HepG2 (cell line): ENCODE measurements around the gene USP40. TPM values are rescaled to one million over a fixed set of nuclear protein-coding genes. Genes with fewer than 3 reads are reported as not detected.

Source experiments
- ATAC-seq: fragments of 200-7000 bp; cut with Tn5 transposase; 3 replicates; pipeline ENCODE4 v1.9.1; 2020; ENCODE audit warnings: mild to moderate bottlenecking, moderate library complexity
- BruUV-seq: library from RNA; stranded (reverse); fragments of 400-500 nt; replicated peaks from 2 replicates; lab custom pipeline; 2021; lab: Mats Ljungman, UMichigan
- CTCF ChIA-PET: fragments of 300-600 bp; formaldehyde crosslinking; extraction: SDS; loops from one replicate; lab custom pipeline; 2021; ENCODE audit warnings: low total read pairs, inconsistent platforms, low intra/inter-chr PET ratio; lab: Yijun Ruan, JAX
- POLR2A ChIA-PET: fragments of 350-600 bp; sonication (Branson Sonifier 250); formaldehyde crosslinking; loops from one replicate; lab custom pipeline; 2020; ENCODE audit warnings: antibody characterized with exemption, inconsistent platforms; lab: Yijun Ruan, JAX
- DNase-seq: peaks from one replicate; pipeline ENCODE4 v3.0.0-alpha.2; 2015; ENCODE audit warnings: low spot score
- FAIRE-seq: peaks from 3 replicates; lab custom pipeline; 2011; peaks lifted over from hg19 to GRCh38; lab: Jason Lieb, UNC
- H2AFZ ChIP-seq: one replicate; pipeline ENCODE4 v1.6.1; 2011; ENCODE audit warnings: low read length, inconsistent platforms
- H3K27ac ChIP-seq: fragments of 300-600 bp; 3 replicates; pipeline ENCODE4 v1.8.0; 2011; ENCODE audit warnings: mixed run types, mild to moderate bottlenecking, mixed read lengths, low read length, inconsistent platforms; ENCODE audit not compliant: insufficient read depth; ENCODE audit errors: extremely low read length
- H3K27me3 ChIP-seq, 2 experiments: fragments of 200-600 bp in 1 of 2; 2 replicates in 1 of 2; 3 replicates in 1 of 2; pipeline versions ENCODE4 v1.6.0 to v1.8.0; 2011; ENCODE audit warnings: low read length in 2 of 2, mild to moderate bottlenecking in 2 of 2, moderate library complexity in 2 of 2, inconsistent platforms in 1 of 2; ENCODE audit not compliant: insufficient read depth in 2 of 2, control insufficient read depth in 1 of 2
- H3K36me3 ChIP-seq, 2 experiments: fragments of 200-600 bp in 1 of 2; replicated peaks in 1 of 2; 2 replicates in 1 of 2; 3 replicates in 1 of 2; pipeline versions ENCODE4 v1.5.1 to v1.8.0; 2011; ENCODE audit warnings: low read length in 2 of 2, inconsistent platforms in 1 of 2; ENCODE audit not compliant: insufficient read depth in 2 of 2, control insufficient read depth in 1 of 2
- H3K4me1 ChIP-seq: 2 replicates; pipeline ENCODE4 v1.5.1; 2012; ENCODE audit warnings: low read length, inconsistent platforms; ENCODE audit not compliant: insufficient read depth
- H3K4me2 ChIP-seq: 2 replicates; pipeline ENCODE4 v1.6.0; 2011; ENCODE audit warnings: low read depth, low read length, inconsistent platforms
- H3K4me3 ChIP-seq, 3 experiments: fragments of 200-600 bp in 1 of 3; sonication (generic), shearing (Covaris generic) in 1 of 3; replicated peaks in 1 of 3; 2 replicates each; pipeline ENCODE4 v1.5.1; 2011 to 2016; ENCODE audit warnings: low read length in 3 of 3, inconsistent platforms in 2 of 3, low read depth in 2 of 3, mild to moderate bottlenecking in 2 of 3, control low read depth in 1 of 3, mixed read lengths in 1 of 3; ENCODE audit not compliant: insufficient read depth in 1 of 3
- H3K79me2 ChIP-seq: one replicate; pipeline ENCODE4 v1.6.1; 2011; ENCODE audit warnings: low read length, inconsistent platforms; ENCODE audit not compliant: insufficient read depth
- H3K9ac ChIP-seq: 2 replicates; pipeline ENCODE4 v1.6.0; 2011; ENCODE audit warnings: mild to moderate bottlenecking, low read depth, low read length, inconsistent platforms; ENCODE audit not compliant: insufficient read depth
- H3K9me3 ChIP-seq: 2 replicates; pipeline ENCODE4 v1.5.1; 2012; ENCODE audit warnings: mild to moderate bottlenecking, low read length
- H4K20me1 ChIP-seq: 2 replicates; pipeline ENCODE4 v1.6.0; 2011; ENCODE audit warnings: inconsistent platforms, mild to moderate bottlenecking, low read length, moderate library complexity; ENCODE audit not compliant: insufficient read depth
- ELK4 ChIP-seq: sonication (generic); formaldehyde crosslinking; IDR thresholded peaks from 2 replicates; pipeline ENCODE4 v1.9.0; 2021; ENCODE audit warnings: missing genetic modification reagents, borderline replicate concordance
- GABPB1 ChIP-seq: IDR thresholded peaks from 2 replicates; pipeline ENCODE4 v1.6.1; 2016; ENCODE audit warnings: mild to moderate bottlenecking, missing genetic modification reagents, moderate library complexity, missing compliant biosample characterization
- HNRNPH1 ChIP-seq: fragments of 200-400 bp; formaldehyde crosslinking; optimal IDR thresholded peaks from 2 replicates; pipeline ENCODE3; 2017; ENCODE audit warnings: mild to moderate bottlenecking, low read depth, low read length
- HNRNPLL ChIP-seq: fragments of 200-400 bp; formaldehyde crosslinking; IDR thresholded peaks from 2 replicates; pipeline ENCODE4 v1.6.1; 2017; ENCODE audit warnings: mild to moderate bottlenecking, low read depth, low read length; ENCODE audit not compliant: poor library complexity, severe bottlenecking
- MYC ChIP-seq: sonication (generic); formaldehyde crosslinking; IDR thresholded peaks from 2 replicates; pipeline ENCODE4 v1.9.0; 2021; ENCODE audit warnings: missing genetic modification reagents, borderline replicate concordance
- SNAI1 ChIP-seq: sonication (generic); formaldehyde crosslinking; IDR thresholded peaks from 2 replicates; pipeline ENCODE4 v1.5.0; 2020; ENCODE audit warnings: mild to moderate bottlenecking, missing genetic modification reagents, borderline replicate concordance
- SOX5 ChIP-seq: IDR thresholded peaks from 2 replicates; pipeline ENCODE4 v1.6.1; 2016; ENCODE audit warnings: borderline replicate concordance
- TSC22D2 ChIP-seq: sonication (generic); formaldehyde crosslinking; IDR thresholded peaks from 2 replicates; pipeline ENCODE4 v1.5.1; 2020; ENCODE audit warnings: missing genetic modification reagents, mild to moderate bottlenecking, borderline replicate concordance
- ZNF280B ChIP-seq: sonication (generic); formaldehyde crosslinking; IDR thresholded peaks from 2 replicates; pipeline ENCODE4 v1.5.0; 2020; ENCODE audit warnings: missing genetic modification reagents, mild to moderate bottlenecking, borderline replicate concordance
- WGBS: methylation state at CpG from one replicate; pipeline ENCODE4 v1.1.6; 2017; ENCODE audit warnings: low lambda C conversion rate; 5-methylcytosine and 5-hydroxymethylcytosine counted together
- in situ Hi-C: cut with HindIII; loops from 2 replicates; pipeline ENCODE4 v1.10.0; 2017; ENCODE audit warnings: low pct_unique_long_range_greater_than_20kb; ENCODE audit not compliant: extremely low pct_ligation_motif_present
- intact Hi-C: fragments of 100-400 bp; cut with micrococcal nuclease; formaldehyde crosslinking; loops from one replicate; pipeline ENCODE4 v1.10.0; 2022; ENCODE audit not compliant: unreplicated experiment
- polyA plus RNA-seq, 8 experiments: library from polyadenylated mRNA; depleted of rRNA in 3 of 8; stranded (reverse) in 7 of 8; unstranded in 1 of 8; fragments of >200 nt; fragmentation: Illumina TruSeq in 4 of 8; extraction: Trizol in 4 of 8; gene quantifications; 2 replicates each; pipeline versions ENCODE4 v1.2.1 to v1.2.3, GENCODE V29; 2011 to 2016; ENCODE audit warnings: low read depth in 4 of 8, missing spikeins in 1 of 8, mixed read lengths in 1 of 8; ENCODE audit not compliant: insufficient read depth in 1 of 8
- total RNA-seq, 5 experiments: library from RNA; depleted of rRNA; stranded (reverse); fragments of >200 nt; fragmentation: Illumina TruSeq; extraction: Trizol; gene quantifications; 2 replicates each; pipeline ENCODE4 v1.2.3, GENCODE V29; 2016; ENCODE audit warnings: low read depth in 1 of 5
- TF ChIP-seq, protein P1 (sequence below): sonication (generic); formaldehyde crosslinking; IDR thresholded peaks from 2 replicates; pipeline ENCODE4 v1.4.0; 2020; ENCODE audit warnings: mild to moderate bottlenecking, missing genetic modification reagents

The USP40 gene
- total and polyA plus RNA-seq, 2 of the 13 experiments (the other 11 are each of a cell fraction or from before 2014, with no cell fraction given): 41.0 to 46.3 TPM

- peaks cover 47 to 59% of the 10 kb centered on the region in 2 experiments for H3K36me3 ChIP-seq
- in situ Hi-C loops: no loop called here
Measured at GRCh38 chr2:233463586-233463985, 103.0 kb downstream of the USP40 start.

DNA sequence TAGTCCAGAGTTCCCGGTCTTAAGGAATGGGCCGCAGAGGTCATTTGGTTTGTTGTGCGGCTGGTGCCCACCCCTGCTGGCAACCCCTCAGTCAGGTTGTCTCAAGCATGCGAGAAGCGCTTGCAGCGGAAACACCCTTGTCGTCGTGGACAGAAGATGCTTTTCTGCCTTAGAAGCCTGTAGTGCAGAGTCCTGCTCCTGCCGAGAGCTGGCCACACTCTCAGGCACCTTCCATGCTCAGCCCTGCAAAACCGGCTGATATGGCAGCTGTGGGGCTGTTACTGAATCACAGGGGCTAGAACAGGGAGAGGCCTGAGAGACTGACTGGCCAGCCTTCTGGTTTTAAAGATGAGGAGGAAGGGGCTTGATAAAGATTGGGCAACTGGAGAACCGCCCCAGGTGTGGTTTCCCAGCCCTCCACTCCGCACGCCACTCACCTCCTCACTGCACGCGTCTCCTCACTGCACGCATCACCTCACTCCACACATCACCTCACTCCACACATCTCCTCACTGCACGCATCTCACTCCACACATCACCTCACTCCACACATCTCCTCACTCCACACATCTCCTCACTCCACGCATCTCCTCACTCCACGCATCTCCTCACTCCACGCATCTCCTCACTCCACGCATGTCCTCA is 103.6 kb downstream of the USP40 start:
- Histone ChIP-seq H4K20me1 (no peaks in the 10 kb centered on the region), H3K27ac (no peak overlapping the region), H3K4me1 (peaks cover 20% of the 10 kb centered on the region), H3K79me2 (no peaks in the 10 kb centered on the region), H3K4me2 (no peak overlapping the region), H2AFZ (no peak overlapping the region), H3K4me3 (no peak overlapping the region), H3K27me3 (no peaks in the 10 kb centered on the region), H3K36me3 (peaks cover 42 to 58% of the 10 kb centered on the region in 2 experiments), H3K9me3 (no peaks in the 10 kb centered on the region), H3K9ac (no peak overlapping the region)
- BruUV-seq: no TSS peak
- 97% methylated on average over 20 of the region's 21 CpGs for WGBS
- FAIRE-seq (no peak), DNase-seq (no peak), ATAC-seq (no peak)
- intact Hi-C loops (no loop called here), in situ Hi-C loops (no loop called here)
- ChIA-PET CTCF (no interaction called here), POLR2A (no interaction called here)
- TF ChIP-seq TSC22D2 (CRISPR knock-in tag): no peak
- TF ChIP-seq SOX5 (CRISPR knock-in tag): no peak
- TF ChIP-seq, protein P1, sequence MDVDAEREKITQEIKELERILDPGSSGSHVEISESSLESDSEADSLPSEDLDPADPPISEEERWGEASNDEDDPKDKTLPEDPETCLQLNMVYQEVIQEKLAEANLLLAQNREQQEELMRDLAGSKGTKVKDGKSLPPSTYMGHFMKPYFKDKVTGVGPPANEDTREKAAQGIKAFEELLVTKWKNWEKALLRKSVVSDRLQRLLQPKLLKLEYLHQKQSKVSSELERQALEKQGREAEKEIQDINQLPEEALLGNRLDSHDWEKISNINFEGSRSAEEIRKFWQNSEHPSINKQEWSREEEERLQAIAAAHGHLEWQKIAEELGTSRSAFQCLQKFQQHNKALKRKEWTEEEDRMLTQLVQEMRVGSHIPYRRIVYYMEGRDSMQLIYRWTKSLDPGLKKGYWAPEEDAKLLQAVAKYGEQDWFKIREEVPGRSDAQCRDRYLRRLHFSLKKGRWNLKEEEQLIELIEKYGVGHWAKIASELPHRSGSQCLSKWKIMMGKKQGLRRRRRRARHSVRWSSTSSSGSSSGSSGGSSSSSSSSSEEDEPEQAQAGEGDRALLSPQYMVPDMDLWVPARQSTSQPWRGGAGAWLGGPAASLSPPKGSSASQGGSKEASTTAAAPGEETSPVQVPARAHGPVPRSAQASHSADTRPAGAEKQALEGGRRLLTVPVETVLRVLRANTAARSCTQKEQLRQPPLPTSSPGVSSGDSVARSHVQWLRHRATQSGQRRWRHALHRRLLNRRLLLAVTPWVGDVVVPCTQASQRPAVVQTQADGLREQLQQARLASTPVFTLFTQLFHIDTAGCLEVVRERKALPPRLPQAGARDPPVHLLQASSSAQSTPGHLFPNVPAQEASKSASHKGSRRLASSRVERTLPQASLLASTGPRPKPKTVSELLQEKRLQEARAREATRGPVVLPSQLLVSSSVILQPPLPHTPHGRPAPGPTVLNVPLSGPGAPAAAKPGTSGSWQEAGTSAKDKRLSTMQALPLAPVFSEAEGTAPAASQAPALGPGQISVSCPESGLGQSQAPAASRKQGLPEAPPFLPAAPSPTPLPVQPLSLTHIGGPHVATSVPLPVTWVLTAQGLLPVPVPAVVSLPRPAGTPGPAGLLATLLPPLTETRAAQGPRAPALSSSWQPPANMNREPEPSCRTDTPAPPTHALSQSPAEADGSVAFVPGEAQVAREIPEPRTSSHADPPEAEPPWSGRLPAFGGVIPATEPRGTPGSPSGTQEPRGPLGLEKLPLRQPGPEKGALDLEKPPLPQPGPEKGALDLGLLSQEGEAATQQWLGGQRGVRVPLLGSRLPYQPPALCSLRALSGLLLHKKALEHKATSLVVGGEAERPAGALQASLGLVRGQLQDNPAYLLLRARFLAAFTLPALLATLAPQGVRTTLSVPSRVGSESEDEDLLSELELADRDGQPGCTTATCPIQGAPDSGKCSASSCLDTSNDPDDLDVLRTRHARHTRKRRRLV (CRISPR knock-in tag): no peak
- TF ChIP-seq ZNF280B (CRISPR knock-in tag): no peak
- no peak for TF ChIP-seq GABPB1 (CRISPR knock-in tag)
- no peak for TF ChIP-seq ELK4
- no peak for TF ChIP-seq SNAI1 (CRISPR knock-in tag)
- TF ChIP-seq MYC (CRISPR knock-in tag): no peak

More at GRCh38 chr2:233463586-233463985, 103.0 kb downstream of the USP40 start:
- ATAC-seq (no peak), DNase-seq (no peak), FAIRE-seq (no peak)
- POLR2A ChIA-PET: no interaction called here
- H4K20me1 ChIP-seq: no peaks in the 10 kb centered on the region
- H3K4me2 ChIP-seq: no peak overlapping the region
- H3K4me1 ChIP-seq: peaks cover 20% of the 10 kb centered on the region
- H2AFZ ChIP-seq: no peak overlapping the region
- H3K9me3 ChIP-seq: no peaks in the 10 kb centered on the region
- BruUV-seq: no TSS peak
- CTCF ChIA-PET: no interaction called here
- H3K27me3 ChIP-seq: no peaks in the 10 kb centered on the region
- intact Hi-C loops: no loop called here
- H3K79me2 ChIP-seq: no peaks in the 10 kb centered on the region
- no peak overlapping the region for H3K4me3 ChIP-seq
- no peak overlapping the region for H3K27ac ChIP-seq
- TF ChIP-seq HNRNPH1 (no peak), HNRNPLL (peak; percentile 31)
- no peak overlapping the region for H3K9ac ChIP-seq
- 96% methylated on average over 16 of the region's 16 CpGs for WGBS
